IMR-90 (cell line): ENCODE measurements around the gene CLIC4.

Experiments used
- BHLHE40 ChIP-seq: fragments of 150-350 bp; IDR thresholded peaks from 2 replicates; pipeline ENCODE4 v1.6.1; 2016; ENCODE audit warnings: mild to moderate bottlenecking, low read depth, low read length
- CEBPB ChIP-seq: IDR thresholded peaks from 2 replicates; pipeline ENCODE4 v1.6.1; 2012; ENCODE audit warnings: low read depth, low read length, improper control_type of control experiment
- CTCF ChIP-seq: conservative IDR thresholded peaks from 2 replicates; pipeline ENCODE4 v1.5.1; 2012; ENCODE audit warnings: mild to moderate bottlenecking, low read depth, low read length, improper control_type of control experiment
- ELK1 ChIP-seq: fragments of 150-350 bp; IDR thresholded peaks from 2 replicates; pipeline ENCODE4 v1.6.1; 2016; ENCODE audit warnings: low read depth, mild to moderate bottlenecking, low read length, moderate library complexity, borderline replicate concordance
- FOS ChIP-seq: fragments of 150-350 bp; IDR thresholded peaks from 2 replicates; pipeline ENCODE4 v1.6.1; 2016; ENCODE audit warnings: low read depth, low read length
- MAFK ChIP-seq: IDR thresholded peaks from 2 replicates; pipeline ENCODE4 v1.6.1; 2012; ENCODE audit warnings: low read depth, low read length, improper control_type of control experiment
- MXI1 ChIP-seq: IDR thresholded peaks from 2 replicates; pipeline ENCODE4 v1.6.1; 2012; ENCODE audit warnings: low read depth, mild to moderate bottlenecking, low read length, moderate library complexity, borderline replicate concordance
- POLR2A ChIP-seq: IDR thresholded peaks from 2 replicates; pipeline ENCODE4 v1.6.1; 2012; ENCODE audit warnings: mild to moderate bottlenecking, low read depth, low read length
- RAD21 ChIP-seq: IDR thresholded peaks from 2 replicates; pipeline ENCODE4 v1.6.1; 2012; ENCODE audit warnings: low read length, improper control_type of control experiment
- RCOR1 ChIP-seq: IDR thresholded peaks from 2 replicates; pipeline ENCODE4 v1.6.1; 2012; ENCODE audit warnings: mild to moderate bottlenecking, low read length, improper control_type of control experiment; ENCODE audit not compliant: insufficient replicate concordance
- RFX5 ChIP-seq: IDR thresholded peaks from 2 replicates; pipeline ENCODE4 v1.8.0; 2012; ENCODE audit warnings: low read depth, mild to moderate bottlenecking, low read length, moderate library complexity
- SMC3 ChIP-seq: fragments of 150-350 bp; IDR thresholded peaks from 2 replicates; pipeline ENCODE4 v1.6.1; 2016; ENCODE audit warnings: low read depth, mild to moderate bottlenecking, antibody characterized with exemption, low read length, moderate library complexity
- TF ChIP-seq, protein P1 (sequence below): fragments of 150-350 bp; IDR thresholded peaks from 2 replicates; pipeline ENCODE4 v1.6.1; 2017; ENCODE audit warnings: mild to moderate bottlenecking, antibody characterized with exemption, low read length, low read depth

DNA sequence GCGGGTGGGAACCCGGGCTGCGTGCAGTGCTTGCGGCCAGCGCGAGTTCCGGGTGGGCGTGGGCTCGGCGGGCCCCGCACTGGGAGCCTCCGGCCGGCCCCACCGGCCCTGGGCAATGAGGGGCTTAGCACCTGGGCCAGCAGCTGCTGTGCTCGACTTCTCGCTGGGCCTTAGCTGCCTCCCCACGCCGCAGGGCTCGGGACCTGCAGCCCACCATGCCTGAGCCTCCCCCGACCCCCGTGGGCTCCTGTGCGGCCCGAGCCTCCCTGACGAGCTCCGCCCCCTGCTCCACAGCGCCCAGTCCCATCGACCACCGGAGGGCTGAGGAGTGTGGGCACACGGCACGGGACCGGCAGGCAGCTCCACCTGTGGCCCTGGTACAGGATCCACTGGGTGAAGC is 23.7 kb upstream of the CLIC4 start:
- TF ChIP-seq FOS, result no peak
- TF ChIP-seq CTCF, result no peak
- TF ChIP-seq RCOR1, result no peak
- no peak for TF ChIP-seq RAD21
- no peak for TF ChIP-seq RFX5
- no peak for TF ChIP-seq POLR2A
- TF ChIP-seq ELK1, result no peak
- no peak for TF ChIP-seq BHLHE40
- TF ChIP-seq CEBPB, result no peak
- TF ChIP-seq SMC3, result no peak
- TF ChIP-seq, protein P1, sequence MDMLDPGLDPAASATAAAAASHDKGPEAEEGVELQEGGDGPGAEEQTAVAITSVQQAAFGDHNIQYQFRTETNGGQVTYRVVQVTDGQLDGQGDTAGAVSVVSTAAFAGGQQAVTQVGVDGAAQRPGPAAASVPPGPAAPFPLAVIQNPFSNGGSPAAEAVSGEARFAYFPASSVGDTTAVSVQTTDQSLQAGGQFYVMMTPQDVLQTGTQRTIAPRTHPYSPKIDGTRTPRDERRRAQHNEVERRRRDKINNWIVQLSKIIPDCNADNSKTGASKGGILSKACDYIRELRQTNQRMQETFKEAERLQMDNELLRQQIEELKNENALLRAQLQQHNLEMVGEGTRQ, result no peak
- TF ChIP-seq MXI1, result no peak
- no peak for TF ChIP-seq MAFK
